Muscle layer of duodenum (tissue), 2 donors: ENCODE measurements around the gene GLOD5.

Source experiments
- H3K27ac ChIP-seq: one replicate; pipeline ENCODE4 v1.7.0; 2013; ENCODE audit warnings: mild to moderate bottlenecking, low read length
- H3K27me3 ChIP-seq: one replicate; pipeline ENCODE4 v1.7.0; 2013; ENCODE audit warnings: low read depth, mild to moderate bottlenecking, control low read depth, low read length
- H3K36me3 ChIP-seq, 2 donors: one replicate each; pipeline ENCODE4 v1.7.0; 2013; ENCODE audit warnings: low read length in 2 of 2, control low read depth in 1 of 2, mild to moderate bottlenecking in 1 of 2; ENCODE audit not compliant: insufficient read depth in 2 of 2, control insufficient read depth in 1 of 2
- H3K4me1 ChIP-seq, 2 donors: one replicate each; pipeline ENCODE4 v1.7.0; 2013; ENCODE audit warnings: low read length in 2 of 2, mild to moderate bottlenecking in 2 of 2, control low read depth in 1 of 2, moderate library complexity in 1 of 2; ENCODE audit not compliant: insufficient read depth in 2 of 2, control insufficient read depth in 1 of 2
- H3K4me3 ChIP-seq, 2 donors: one replicate each; pipeline ENCODE4 v1.7.0; 2013; ENCODE audit warnings: low read length in 2 of 2, low read depth in 1 of 2, mild to moderate bottlenecking in 1 of 2
- H3K9me3 ChIP-seq, 2 donors: one replicate each; pipeline ENCODE4 v1.7.0; 2013; ENCODE audit warnings: low read length in 2 of 2, control low read depth in 1 of 2, mild to moderate bottlenecking in 1 of 2; ENCODE audit not compliant: control insufficient read depth in 1 of 2
- donor health status: healthy.

GLOD5 gene

DNA sequence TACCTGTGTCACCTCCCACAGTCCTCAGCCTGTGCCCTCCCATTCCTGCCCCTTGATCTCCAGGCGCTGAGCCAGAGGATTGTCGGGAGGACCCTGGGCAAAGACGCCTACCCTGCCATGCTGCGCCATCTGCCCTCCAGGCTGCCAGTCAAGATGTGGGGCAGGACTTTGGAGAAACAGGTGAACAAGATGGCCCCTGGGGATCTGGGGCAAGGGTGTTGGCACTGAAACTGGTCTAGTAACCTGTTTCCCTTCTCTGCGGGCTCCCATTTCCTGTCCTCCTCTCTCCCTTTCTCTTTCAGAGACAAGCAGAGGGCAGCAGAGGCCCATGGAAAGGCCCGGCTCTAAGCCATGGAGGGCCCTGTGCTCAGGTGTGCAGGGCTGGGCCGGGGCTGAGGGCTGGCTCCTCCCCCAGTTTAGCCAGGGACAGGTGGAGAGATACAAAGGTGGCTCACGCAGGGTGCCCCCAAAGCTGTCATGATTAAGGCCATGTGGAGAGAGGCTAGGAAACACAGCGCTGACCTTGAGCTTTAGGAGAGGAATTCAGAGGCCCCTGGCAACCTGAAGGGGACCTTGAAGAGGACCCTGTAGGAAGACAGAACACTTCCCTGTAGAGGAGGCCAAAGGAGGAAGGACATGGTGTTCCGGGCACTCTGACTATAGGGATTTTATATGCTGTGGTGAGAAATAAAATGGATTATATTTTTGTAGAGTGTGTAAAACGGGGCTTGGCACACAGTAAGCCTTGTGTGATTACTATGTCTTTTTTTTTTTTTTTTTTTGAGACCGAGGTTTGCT lies at the start of gene GLOD5:
Gene GLOD5 (plus strand): TSS at position 74 of the 798 bp plus-strand sequence. CDS start 44 bp downstream, at position 118.
- Histone ChIP-seq H3K36me3 (no peaks in the 10 kb centered on the region), H3K4me1 (no peaks in the 10 kb centered on the region), H3K9me3 (no peaks in the 10 kb centered on the region), H3K4me3 (no peak within 1 kb of the TSS), H3K27ac (no peak within 1 kb of the TSS), H3K27me3 (no peaks in the 10 kb centered on the region)

- no peak overlapping the region for H3K4me3 ChIP-seq
- H3K27me3 ChIP-seq: no peaks in the 10 kb centered on the region
- peaks cover 0 to 9% of the 10 kb centered on the region in 2 donors for H3K36me3 ChIP-seq
- no peaks in the 10 kb centered on the region for H3K9me3 ChIP-seq
- H3K27ac ChIP-seq: no peak overlapping the region
- H3K4me1 ChIP-seq: no peaks in the 10 kb centered on the region
Observed at GRCh38 chrX:48711929-48712505, 49.5 kb upstream of the GLOD5 start.

DNA sequence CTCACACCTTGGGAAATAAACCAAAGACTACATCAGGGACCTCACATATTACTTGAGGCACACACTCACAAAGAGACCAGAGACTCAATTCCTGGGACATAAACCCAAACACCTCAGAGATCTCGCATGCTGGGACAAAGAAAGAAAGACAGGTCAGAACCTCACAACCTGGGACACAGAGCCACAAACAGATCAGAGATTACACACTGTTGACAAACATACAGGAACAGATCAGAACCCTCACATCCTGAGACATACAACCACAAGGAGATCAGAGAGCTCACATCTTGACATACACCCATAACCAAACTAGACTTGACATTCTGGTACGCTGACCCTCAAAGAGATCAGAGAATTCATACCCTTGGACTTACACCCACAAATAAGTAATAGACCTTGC lies 47.7 kb upstream of the GLOD5 start:
- no peaks in the 10 kb centered on the region for H3K27me3 ChIP-seq
- no peak overlapping the region for H3K4me3 ChIP-seq
- H3K36me3 ChIP-seq: no peaks in the 10 kb centered on the region
- no peaks in the 10 kb centered on the region for H3K4me1 ChIP-seq
- H3K9me3 ChIP-seq: no peaks in the 10 kb centered on the region
- H3K27ac ChIP-seq: no peak overlapping the region

DNA sequence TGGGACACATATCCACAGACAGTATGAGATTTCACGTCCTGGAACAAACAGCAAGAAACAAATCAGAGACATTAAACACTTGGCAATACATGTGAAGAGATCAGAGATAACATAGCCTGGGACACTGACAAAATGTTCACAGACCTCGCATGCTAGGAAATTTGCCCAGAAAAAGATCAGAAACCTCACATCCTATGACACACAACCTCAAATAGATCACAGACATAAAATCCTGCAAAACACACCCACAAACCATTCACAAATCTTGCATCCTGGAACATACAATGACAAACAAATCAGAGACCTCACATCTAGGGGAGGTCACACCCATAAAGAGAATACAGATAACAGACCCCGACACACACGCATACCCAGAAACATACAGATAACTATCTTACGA lies 47.0 kb upstream of the GLOD5 start:
- H3K27me3 ChIP-seq: no peaks in the 10 kb centered on the region
- H3K9me3 ChIP-seq: no peaks in the 10 kb centered on the region
- no peaks in the 10 kb centered on the region for H3K4me1 ChIP-seq
- H3K36me3 ChIP-seq: no peaks in the 10 kb centered on the region
- H3K27ac ChIP-seq: no peak overlapping the region
- no peak overlapping the region for H3K4me3 ChIP-seq

DNA sequence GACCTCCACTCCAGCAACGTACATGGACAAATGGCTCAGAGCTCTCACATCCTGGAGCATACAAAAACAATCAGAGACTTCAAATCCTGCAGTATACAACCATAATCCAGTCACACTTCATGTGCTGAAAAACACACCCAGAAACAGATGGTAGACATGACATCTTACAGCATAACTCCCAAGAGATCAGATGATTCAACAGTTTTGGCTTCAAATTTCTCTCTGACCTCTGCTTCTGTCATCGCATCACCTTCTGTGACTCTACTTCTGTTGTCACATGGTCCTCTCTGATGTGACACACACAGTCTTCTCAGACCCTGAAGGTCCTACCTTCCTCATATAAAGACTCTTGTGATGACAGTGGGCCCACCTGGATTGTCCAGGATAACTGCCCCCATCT lies 46.5 kb upstream of the GLOD5 start:
- Histone ChIP-seq H3K4me3 (no peak overlapping the region), H3K36me3 (no peaks in the 10 kb centered on the region), H3K9me3 (no peaks in the 10 kb centered on the region), H3K27me3 (no peaks in the 10 kb centered on the region), H3K27ac (no peak overlapping the region), H3K4me1 (no peaks in the 10 kb centered on the region)

DNA sequence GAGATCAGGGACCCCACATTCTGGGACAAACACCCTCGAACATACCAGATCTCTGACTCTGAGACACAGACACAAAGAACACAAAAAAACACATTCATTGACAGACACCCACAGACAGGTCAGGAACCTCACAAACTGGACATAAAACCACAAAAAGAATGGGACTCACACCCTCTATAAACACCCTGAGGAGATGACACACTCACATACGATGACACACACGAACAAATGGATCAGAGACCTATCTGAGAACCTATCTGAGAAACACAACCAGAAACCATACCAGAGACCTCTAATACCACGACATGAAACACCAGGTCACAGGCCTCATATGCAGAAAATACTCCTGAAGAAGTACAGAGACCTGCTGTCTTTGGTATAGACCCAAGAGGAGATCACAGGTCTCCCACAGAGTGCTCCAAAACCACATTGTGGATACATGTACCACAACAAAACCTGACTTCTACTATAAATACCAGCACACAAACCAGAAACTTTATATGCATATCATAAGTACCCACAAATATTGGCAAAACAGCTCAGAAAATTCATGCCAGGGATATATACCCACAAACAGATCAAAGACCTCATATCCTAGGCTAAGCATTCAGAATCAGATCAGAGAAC lies 45.6 kb upstream of the GLOD5 start:
- Histone ChIP-seq H3K4me1 (no peaks in the 10 kb centered on the region), H3K9me3 (no peaks in the 10 kb centered on the region), H3K36me3 (no peaks in the 10 kb centered on the region), H3K27me3 (no peaks in the 10 kb centered on the region), H3K27ac (no peak overlapping the region), H3K4me3 (no peak overlapping the region)

- no peak overlapping the region for H3K4me3 ChIP-seq
- H3K36me3 ChIP-seq: no peaks in the 10 kb centered on the region
- H3K27me3 ChIP-seq: no peaks in the 10 kb centered on the region
- no peaks in the 10 kb centered on the region for H3K4me1 ChIP-seq
- no peaks in the 10 kb centered on the region for H3K9me3 ChIP-seq
- no peak overlapping the region for H3K27ac ChIP-seq
Observed at GRCh38 chrX:48719958-48720357, 41.6 kb upstream of the GLOD5 start.

DNA sequence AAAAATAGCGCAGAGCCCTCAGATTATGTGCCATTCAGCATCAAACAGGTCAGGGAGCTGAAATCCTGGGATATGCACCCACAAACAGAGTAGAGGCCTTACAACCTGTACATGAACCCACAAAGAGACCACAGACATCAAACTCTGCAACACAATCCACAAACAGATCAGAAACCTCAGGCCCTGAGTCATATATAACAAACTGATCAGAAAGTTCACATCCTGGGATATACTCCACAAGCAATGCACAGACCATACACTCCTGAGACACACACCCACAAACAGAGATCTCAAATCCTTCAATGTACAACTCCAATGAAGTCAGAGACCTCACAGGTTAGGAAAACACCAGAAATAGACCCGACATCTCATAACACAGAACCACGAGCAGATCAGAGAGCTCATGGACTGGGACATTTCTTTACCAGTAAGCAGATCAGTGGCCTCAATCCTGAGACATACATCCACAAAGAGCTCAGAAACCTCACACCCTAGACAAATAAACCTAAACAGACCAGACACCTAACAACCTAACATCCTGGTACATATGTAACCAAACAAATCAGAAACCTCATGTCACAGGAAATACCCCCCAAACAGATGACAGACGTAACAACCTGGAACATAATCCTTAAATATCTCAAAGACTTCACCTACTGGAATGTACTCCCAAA lies 40.8 kb upstream of the GLOD5 start:
- no peaks in the 10 kb centered on the region for H3K27me3 ChIP-seq
- no peaks in the 10 kb centered on the region for H3K4me1 ChIP-seq
- no peak overlapping the region for H3K4me3 ChIP-seq
- no peaks in the 10 kb centered on the region for H3K36me3 ChIP-seq
- no peak overlapping the region for H3K27ac ChIP-seq
- no peaks in the 10 kb centered on the region for H3K9me3 ChIP-seq

GRCh38 chrX:48721916-48722315 lies 39.6 kb upstream of the GLOD5 start:
- H3K27me3 ChIP-seq: no peaks in the 10 kb centered on the region
- H3K4me3 ChIP-seq: no peak overlapping the region
- H3K36me3 ChIP-seq: no peaks in the 10 kb centered on the region
- no peak overlapping the region for H3K27ac ChIP-seq
- no peaks in the 10 kb centered on the region for H3K4me1 ChIP-seq
- H3K9me3 ChIP-seq: no peaks in the 10 kb centered on the region

DNA sequence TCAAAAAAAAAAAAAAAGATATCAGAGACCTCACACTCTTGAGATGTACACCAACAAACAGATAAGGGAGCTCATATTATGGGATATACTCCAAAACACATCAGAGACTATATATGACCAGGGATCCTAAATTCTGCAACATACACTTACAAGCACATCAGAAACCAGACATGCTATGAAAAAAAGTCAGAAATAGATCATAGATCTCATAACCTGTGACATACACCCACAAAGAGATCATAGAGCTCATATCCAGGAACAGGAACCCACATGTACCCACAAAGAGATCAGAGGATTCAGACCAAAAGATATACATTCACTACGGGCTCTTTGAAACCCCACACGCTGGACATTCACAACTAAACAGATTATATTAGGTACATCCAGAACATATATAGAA lies 35.0 kb upstream of the GLOD5 start:
- no peaks in the 10 kb centered on the region for H3K36me3 ChIP-seq
- no peaks in the 10 kb centered on the region for H3K4me1 ChIP-seq
- no peak overlapping the region for H3K27ac ChIP-seq
- no peaks in the 10 kb centered on the region for H3K27me3 ChIP-seq
- no peak overlapping the region for H3K4me3 ChIP-seq
- H3K9me3 ChIP-seq: no peaks in the 10 kb centered on the region

GRCh38 chrX:48728653-48729052 lies 32.9 kb upstream of the GLOD5 start:
- Histone ChIP-seq H3K9me3 (no peaks in the 10 kb centered on the region), H3K36me3 (no peaks in the 10 kb centered on the region), H3K27me3 (no peaks in the 10 kb centered on the region), H3K4me3 (no peak overlapping the region), H3K27ac (no peak overlapping the region), H3K4me1 (no peaks in the 10 kb centered on the region)
